HG02763 (cell line): Measurements from ENCODE around the gene ZBTB7C.

Experiments
- ATAC-seq: cut with Tn5 transposase; IDR thresholded peaks from one replicate; pipeline ENCODE4 v1.9.1; 2021; ENCODE audit warnings: mild to moderate bottlenecking, moderate library complexity; ENCODE audit not compliant: unreplicated experiment

The ZBTB7C gene

GRCh38 chr18:48391868-48392267 is 17.3 kb downstream of the ZBTB7C start:
- ATAC-seq: no peak

DNA sequence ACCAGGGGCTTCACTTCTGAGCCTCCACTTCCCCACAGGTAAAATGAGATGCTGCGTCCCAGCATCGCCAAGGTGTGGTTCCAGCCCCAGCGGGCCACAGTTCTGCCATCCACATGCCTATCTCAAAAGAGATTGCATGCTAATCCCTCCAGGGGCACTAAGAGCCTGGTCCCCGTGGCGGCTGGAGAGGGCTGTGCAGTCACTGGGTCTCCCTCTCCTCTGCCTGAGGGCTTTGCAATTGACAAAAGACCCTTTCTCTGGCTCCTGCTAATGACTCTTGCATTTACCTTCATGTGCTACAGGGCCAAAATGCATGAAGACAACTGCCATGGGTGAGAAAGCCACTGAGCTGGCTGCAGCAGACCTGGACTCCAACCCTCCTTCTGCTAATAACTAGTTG is 18.5 kb downstream of the ZBTB7C start:
- ATAC-seq: no peak

DNA sequence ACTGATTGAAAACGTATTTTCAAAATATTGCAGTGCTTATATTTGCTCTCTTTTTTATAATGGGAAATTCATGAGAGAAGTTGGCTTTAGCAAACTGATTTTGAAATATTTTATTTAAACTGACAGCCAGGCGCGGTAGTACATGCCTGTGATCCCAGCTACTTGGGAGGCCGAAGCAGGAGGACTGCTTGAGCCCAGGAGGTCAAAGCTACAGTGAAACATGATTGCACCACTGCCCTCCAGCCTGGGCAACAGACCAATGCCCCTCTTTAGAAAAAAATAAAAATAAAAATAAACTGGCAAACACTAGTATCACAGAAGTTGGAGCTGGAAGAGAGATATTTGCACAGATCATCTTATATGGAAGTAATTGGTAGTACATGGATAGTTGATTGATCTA is 20.7 kb downstream of the ZBTB7C start:
- ATAC-seq: no peak

- ATAC-seq: no peak
Measured at GRCh38 chr18:48387300-48387699, 21.9 kb downstream of the ZBTB7C start.

DNA sequence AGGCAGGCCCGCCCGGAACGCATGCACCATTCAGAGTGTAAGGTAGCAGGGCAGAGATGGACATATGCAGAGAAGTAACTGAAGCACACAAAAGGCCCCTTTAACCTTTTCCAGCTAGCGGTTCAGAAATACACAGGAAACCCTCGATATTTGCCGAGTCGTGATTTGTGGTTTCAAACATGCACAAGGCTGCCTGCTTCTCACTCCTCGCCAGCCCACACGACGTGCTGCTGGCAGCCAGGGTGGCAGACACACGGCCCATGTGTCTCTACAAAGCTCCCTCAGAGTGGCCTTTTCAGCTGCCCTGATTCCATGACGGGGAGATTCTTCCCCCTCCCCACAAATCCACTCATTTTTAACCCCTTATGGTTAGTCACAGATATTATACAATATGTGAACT is 23.6 kb downstream of the ZBTB7C start:
- no peak for ATAC-seq

GRCh38 chr18:48376934-48377333 is 32.2 kb downstream of the ZBTB7C start:
- no peak for ATAC-seq

DNA sequence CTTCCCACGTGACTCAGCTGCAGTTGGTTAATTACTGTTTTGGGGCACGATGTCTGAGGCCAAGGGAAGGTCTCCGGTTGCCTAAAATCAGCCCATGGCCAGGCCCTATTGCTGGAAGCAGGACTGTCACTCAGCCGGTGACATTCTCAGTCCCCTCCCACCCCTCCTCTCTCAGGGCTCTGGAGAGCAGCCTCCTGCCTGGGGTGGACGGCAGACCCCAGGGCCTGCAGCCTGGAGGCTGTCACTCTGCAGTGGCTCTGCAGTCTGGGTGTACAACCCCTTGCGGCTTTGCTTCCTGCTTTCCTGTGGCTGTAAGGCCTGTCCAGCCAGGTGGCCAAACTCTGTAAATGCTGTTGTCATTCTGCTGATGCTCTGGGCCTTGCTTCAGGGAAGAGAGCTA is 32.8 kb downstream of the ZBTB7C start:
- ATAC-seq: no peak

- no peak for ATAC-seq
Measured at GRCh38 chr18:48375150-48375800, 33.9 kb downstream of the ZBTB7C start.

GRCh38 chr18:48374423-48375149 is 34.6 kb downstream of the ZBTB7C start:
- no peak for ATAC-seq

DNA sequence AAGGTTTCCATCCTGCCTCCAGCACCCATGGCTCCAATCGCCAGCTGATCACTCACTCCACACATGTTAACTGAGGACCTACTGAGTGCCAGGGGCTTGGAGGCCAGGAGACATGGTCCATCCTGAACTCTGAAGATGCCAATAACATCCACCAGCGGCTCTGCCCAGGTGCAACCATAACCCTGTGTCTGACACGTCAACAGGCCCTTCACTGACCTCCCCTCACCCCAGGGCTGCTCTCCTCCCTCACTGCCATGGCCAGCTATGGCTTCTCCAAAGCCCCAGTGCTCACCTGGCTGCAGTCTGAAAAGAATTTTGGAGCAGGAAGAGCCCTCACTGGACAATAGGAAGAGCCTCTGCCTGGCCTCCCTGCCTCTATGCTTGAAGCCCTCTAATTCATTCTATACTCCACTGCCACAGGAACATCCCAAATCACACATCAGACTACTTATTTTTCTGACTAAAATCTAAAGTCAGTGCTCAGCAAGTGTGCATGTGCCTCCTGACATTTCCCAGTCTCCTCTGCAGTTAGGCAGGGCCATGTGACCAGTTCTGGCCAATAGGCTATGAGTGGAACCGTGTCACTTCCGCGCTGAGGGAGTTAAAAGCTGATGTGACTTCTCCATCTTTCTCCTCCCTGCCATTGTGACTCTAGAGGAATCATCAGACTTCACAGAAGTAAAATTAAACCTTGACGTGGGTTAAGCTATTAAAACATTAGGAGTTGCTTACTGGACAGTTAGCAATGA is 37.2 kb downstream of the ZBTB7C start:
- ATAC-seq: no peak

- no peak for ATAC-seq
Measured at GRCh38 chr18:48367557-48367956, 41.6 kb downstream of the ZBTB7C start.

- no peak for ATAC-seq
Measured at GRCh38 chr18:48365965-48366364, 43.2 kb downstream of the ZBTB7C start.

DNA sequence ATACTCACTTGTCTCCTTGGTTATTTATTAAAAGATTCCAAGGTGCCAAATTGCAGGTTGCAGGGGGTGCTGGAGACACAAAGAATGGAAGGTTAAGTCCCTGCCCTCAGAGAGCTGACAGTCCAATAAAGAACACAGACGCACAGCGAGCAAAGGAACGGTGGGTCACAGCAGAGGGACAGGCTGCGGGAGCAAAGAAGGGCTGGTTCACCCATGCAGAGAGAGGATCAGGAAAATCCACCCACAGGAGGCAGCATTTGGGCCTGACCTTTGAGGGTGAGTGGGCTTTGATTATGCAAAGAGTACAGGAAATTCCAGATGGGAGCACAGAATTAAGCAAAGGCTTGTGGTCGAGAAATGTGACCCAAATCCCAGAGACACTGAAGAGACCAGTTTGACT is 45.0 kb downstream of the ZBTB7C start:
- no peak for ATAC-seq

DNA sequence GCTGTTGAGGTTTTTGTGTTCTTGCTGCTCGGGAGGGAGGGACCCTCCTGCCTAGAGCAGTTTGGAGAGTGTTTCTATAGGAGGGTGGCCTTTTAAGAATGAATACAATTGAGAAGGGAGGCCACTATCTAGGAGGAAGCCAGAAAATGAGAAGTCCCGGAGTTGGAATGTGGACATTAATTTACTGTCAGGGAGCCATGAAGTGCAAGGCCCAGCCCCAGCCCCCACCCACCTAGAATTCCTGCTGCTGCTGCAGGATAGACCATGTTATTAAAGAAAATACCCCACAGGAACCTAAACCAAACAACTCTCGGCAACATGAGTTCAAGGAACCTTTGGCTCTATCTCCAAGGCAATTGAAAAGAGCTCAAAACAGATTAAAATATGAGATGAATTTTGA is 46.0 kb downstream of the ZBTB7C start:
- no peak for ATAC-seq

- no peak for ATAC-seq
Measured at GRCh38 chr18:48361801-48362200, 47.4 kb downstream of the ZBTB7C start.

DNA sequence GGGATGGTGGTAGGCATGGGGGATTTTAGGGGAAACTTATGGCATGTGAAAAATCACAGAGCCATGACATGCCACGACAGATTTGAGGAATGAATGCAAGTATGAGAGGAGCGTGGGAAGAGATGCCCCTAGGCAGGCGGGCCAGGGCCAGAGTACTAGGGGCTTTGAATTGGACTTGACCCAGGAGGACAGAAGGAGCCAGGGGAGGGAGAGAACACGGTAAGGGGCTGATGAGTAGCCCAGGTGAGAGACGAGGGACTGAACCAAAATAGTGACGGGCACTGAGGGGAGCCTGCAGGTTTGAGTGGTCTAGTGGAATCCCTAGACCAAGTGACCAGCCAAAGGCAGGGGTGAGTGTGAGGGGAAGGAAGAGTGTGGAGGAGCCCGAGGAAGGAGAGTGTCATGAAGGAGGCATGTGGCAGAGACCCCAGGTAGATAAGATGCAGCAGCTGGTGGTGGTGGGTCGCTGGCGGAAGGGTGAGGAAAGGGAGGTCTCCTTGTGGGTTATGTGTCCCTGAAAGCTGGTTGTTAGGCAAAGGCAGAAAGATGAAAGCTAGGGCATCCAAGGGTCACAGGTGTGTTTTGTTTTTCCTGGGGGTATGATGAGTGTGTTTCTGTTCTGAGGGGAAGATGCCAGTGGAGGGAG is 48.7 kb downstream of the ZBTB7C start:
- ATAC-seq: no peak

- no peak for ATAC-seq
Measured at GRCh38 chr18:48359626-48360025, 49.6 kb downstream of the ZBTB7C start.

- ATAC-seq: no peak
Measured at GRCh38 chr18:48358868-48359267, 50.3 kb downstream of the ZBTB7C start.

- ATAC-seq: no peak
Measured at GRCh38 chr18:48356909-48357631, 52.1 kb downstream of the ZBTB7C start.

- ATAC-seq: no peak
Measured at GRCh38 chr18:48356151-48356745, 52.9 kb downstream of the ZBTB7C start.
